ENCODE data around the gene DNAJC4. TPM values are rescaled to one million over a fixed set of nuclear protein-coding genes. Genes with fewer than 3 reads are reported as not detected.

Gene DNAJC4
- polyA plus RNA-seq, 2 of the 4 experiments (the other 2 are of a cell fraction) = 9.8 to 16.2 TPM

- Histone ChIP-seq H3K9me3 (no peaks in the 10 kb centered on the region), H3K4me2 (peak overlapping the region; percentile 97), H3K27ac (peak overlapping the region; percentile 94 to 97), H3K4me3 (peak overlapping the region; percentile 72), H3K4me1 (peaks cover 26% of the 10 kb centered on the region)
- WGBS (ENCODE audit: missing lambda C conversion rate) = 84% methylated on average over 14 of the region's 23 CpGs
- TF ChIP-seq KDM1A (IDR thresholded peaks at IDR 0.05; ENCODE audit: low read depth) = peak; percentile 71
- no peak for TF ChIP-seq CBX2 (IDR thresholded peaks at IDR 0.05; ENCODE audit: borderline replicate concordance, low read depth)
- ATAC-seq (peak in 1 of 2 experiments; percentile 1; a peak in 3 of 6 replicates), FAIRE-seq (no peak), DNase-seq (ENCODE audit: low read depth in 1 of 2, low spot score in 1 of 2) (peak in 1 of 2 experiments; percentile 62)
- POLR2A ChIA-PET = interaction anchor here (0.8 to 5.9 kb wide), 10 partner anchors 9 to 82 kb away, joined by 3 to 53 read pairs (median 4); partner anchors contain the start of genes BAD, ESRRA, FKBP2 and GPR137
- CTCF ChIA-PET = interaction anchor here (1.1 to 16.0 kb wide), 12 partner anchors 9 to 500 kb away, joined by 3 to 220 read pairs (median 4); partner anchors contain the start of genes CATSPERZ, ESRRA, PLCB3 and PPP1R14B
Observed at GRCh38 chr11:64268025-64268892, 37.9 kb downstream of the DNAJC4 start.

DNA sequence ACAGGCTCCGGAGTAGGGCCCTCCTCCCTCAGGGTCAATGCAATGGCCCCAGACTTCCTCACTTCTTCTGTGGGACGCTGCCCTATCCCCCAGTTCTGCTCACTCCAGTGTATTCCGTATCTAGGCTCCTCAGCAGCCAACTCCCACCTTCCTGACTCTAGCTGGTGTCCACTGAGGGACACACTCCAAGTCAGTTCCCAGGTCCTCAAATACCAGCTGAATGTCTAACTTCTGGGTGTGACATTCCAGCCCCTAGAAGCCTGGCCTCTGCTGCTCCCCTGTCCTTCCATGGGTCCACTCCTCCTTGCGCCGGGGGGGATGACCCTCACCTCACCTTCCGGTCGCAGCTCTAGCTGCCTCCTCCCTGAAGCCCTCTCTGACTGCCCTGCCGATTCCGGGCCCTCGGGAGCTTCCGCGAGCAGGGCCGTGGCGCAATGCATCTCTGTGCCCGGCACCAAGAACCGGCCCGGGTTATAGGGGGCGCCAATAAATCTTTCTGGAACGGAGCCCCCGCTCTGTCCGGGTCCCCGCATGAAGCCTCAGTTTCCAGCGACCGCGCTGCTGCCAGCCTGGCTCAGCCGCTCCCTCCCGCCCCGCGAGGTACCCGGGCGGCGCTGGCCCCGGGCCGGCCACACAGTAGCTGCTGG lies 38.7 kb downstream of the DNAJC4 start:
- peak in 1 of 2 experiments; percentile 76 for DNase-seq (ENCODE audit: low read depth in 1 of 2, low spot score in 1 of 2)
- TF ChIP-seq SMC3 (IDR thresholded peaks at IDR 0.05) (0 out of 3 replicates have a peak, but pooled peaks have one; percentile 2), EHF (CRISPR knock-in tag; IDR thresholded peaks at IDR 0.05) (no peak), FOSB (CRISPR knock-in tag; IDR thresholded peaks at IDR 0.05) (0 out of 2 replicates have a peak, but pooled peaks have one; percentile 53), HOXB5 (CRISPR knock-in tag; IDR thresholded peaks at IDR 0.05) (no peak), ZC3H11A (IDR thresholded peaks at IDR 0.05) (no peak), HDAC2 (IDR thresholded peaks at IDR 0.05) (no peak), PBX3 (IDR thresholded peaks at IDR 0.05) (peak; percentile 52), HOXB13 (CRISPR knock-in tag; IDR thresholded peaks at IDR 0.05; ENCODE audit: low read depth) (no peak), KDM5A (IDR thresholded peaks at IDR 0.05) (0 out of 2 replicates have a peak, but pooled peaks have one; percentile 31), TFCP2L1 (CRISPR knock-in tag; IDR thresholded peaks at IDR 0.05) (peak; percentile 16; the same call in 1 of the 2 replicates), GATA3 (IDR thresholded peaks at IDR 0.05; ENCODE audit: borderline replicate concordance) (peak; percentile 8; the same call in 1 of the 2 replicates), HOXA7 (CRISPR knock-in tag; IDR thresholded peaks at IDR 0.05) (no peak), ZFP36 (IDR thresholded peaks at IDR 0.05; ENCODE audit: borderline replicate concordance, partially characterized antibody) (peak; percentile 100), CHD4 (IDR thresholded peaks at IDR 0.05; ENCODE audit: borderline replicate concordance) (no peak), SREBF2 (IDR thresholded peaks at IDR 0.05) (no peak), CEBPB (IDR thresholded peaks at IDR 0.05) (peak; percentile 29 to 58; a peak in 2 of 4 replicates)
- TF ChIP-seq, protein P1, sequence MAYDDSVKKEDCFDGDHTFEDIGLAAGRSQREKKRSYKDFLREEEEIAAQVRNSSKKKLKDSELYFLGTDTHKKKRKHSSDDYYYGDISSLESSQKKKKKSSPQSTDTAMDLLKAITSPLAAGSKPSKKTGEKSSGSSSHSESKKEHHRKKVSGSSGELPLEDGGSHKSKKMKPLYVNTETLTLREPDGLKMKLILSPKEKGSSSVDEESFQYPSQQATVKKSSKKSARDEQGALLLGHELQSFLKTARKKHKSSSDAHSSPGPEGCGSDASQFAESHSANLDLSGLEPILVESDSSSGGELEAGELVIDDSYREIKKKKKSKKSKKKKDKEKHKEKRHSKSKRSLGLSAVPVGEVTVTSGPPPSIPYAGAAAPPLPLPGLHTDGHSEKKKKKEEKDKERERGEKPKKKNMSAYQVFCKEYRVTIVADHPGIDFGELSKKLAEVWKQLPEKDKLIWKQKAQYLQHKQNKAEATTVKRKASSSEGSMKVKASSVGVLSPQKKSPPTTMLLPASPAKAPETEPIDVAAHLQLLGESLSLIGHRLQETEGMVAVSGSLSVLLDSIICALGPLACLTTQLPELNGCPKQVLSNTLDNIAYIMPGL (CRISPR knock-in tag; IDR thresholded peaks at IDR 0.05; ENCODE audit: borderline replicate concordance) = peak; percentile 22; the same call in 1 of the 2 replicates
- TF ChIP-seq, protein P2, sequence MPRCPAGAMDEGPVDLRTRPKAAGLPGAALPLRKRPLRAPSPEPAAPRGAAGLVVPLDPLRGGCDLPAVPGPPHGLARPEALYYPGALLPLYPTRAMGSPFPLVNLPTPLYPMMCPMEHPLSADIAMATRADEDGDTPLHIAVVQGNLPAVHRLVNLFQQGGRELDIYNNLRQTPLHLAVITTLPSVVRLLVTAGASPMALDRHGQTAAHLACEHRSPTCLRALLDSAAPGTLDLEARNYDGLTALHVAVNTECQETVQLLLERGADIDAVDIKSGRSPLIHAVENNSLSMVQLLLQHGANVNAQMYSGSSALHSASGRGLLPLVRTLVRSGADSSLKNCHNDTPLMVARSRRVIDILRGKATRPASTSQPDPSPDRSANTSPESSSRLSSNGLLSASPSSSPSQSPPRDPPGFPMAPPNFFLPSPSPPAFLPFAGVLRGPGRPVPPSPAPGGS (IDR thresholded peaks at IDR 0.05) = 0 out of 3 replicates have a peak, but pooled peaks have one; percentile 29
- FAIRE-seq = no peak
- no peaks in the 10 kb centered on the region for H3K9me3 ChIP-seq
- peak overlapping the region; percentile 97 for H3K4me2 ChIP-seq
- ChIA-PET POLR2A (interaction anchor here (0.8 to 5.9 kb wide), 11 partner anchors 8 to 83 kb away, joined by 3 to 53 read pairs (median 5); partner anchors contain the start of genes BAD, ESRRA, FKBP2 and GPR137), CTCF (interaction anchor here (1.1 to 16.0 kb wide), 11 partner anchors 8 to 499 kb away, joined by 3 to 220 read pairs (median 5); partner anchors contain the start of genes BAD, CATSPERZ, ESRRA and PLCB3)
- H3K4me3 ChIP-seq = peak overlapping the region; percentile 72
- WGBS (ENCODE audit: missing lambda C conversion rate) = 4% methylated on average over 12 of the region's 34 CpGs
- ATAC-seq = peak; percentile 35 to 46
- peak overlapping the region; percentile 94 to 97 for H3K27ac ChIP-seq
- peaks cover 32% of the 10 kb centered on the region for H3K4me1 ChIP-seq

Measured in A549 (cell line).